Head of caudate nucleus (tissue), 42 donors: ENCODE results near the gene CHI3L2.

Experiments used
- DNase-seq, 42 donors: peaks; one replicate each; pipeline versions ENCODE4 v3.0.0 to v3.0.0-alpha.2; 2020 to 2021; ENCODE audit warnings: mixed read lengths in 7 of 42
- intact Hi-C: fragments of 100-400 bp; cut with DNase I; formaldehyde crosslinking; loops from one replicate; pipeline ENCODE4 v1.15.0; 2022

Gene CHI3L2

GRCh38 chr1:111227434-111227833 is at the start of gene CHI3L2:
TSS of gene CHI3L2 (plus strand) at chr1:111227713. CDS start at chr1:111227730, 17 bp downstream.
- no peak for DNase-seq
- intact Hi-C loops = loop anchor here (5.0 kb wide), 1 partner anchor 105 kb away; no protein-coding TSS in a partner anchor

DNA sequence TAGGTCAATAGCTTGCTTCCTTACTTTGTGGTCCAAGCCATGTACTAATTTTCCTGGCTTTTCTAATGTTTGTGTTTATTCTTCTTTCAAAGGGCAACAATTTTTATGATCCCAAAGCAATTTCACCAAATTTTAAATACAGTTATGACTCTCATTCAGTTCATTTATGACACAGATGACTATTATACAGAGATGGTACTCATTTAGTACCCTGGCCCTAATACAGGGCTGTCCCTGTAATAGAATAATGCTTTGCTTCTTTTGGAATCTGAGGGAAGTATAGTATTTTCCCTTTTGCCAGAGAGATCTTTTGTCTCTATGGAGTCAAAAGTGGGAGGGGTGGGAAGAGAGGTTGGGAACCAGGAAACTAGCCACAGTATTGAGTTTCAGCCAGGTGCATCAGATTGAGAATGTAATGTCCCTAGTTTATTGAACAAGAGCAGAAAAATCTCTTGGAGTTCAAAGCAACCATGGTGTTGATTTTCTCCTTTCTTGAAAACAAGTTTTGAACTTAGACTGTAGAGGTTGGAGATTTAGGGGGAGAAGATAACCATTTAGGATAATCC is 47.5 kb upstream of the CHI3L2 start:
- intact Hi-C loops = no loop called here
- DNase-seq = no peak

GRCh38 chr1:111182052-111182451 is 45.5 kb upstream of the CHI3L2 start:
- intact Hi-C loops = no loop called here
- no peak for DNase-seq

DNA sequence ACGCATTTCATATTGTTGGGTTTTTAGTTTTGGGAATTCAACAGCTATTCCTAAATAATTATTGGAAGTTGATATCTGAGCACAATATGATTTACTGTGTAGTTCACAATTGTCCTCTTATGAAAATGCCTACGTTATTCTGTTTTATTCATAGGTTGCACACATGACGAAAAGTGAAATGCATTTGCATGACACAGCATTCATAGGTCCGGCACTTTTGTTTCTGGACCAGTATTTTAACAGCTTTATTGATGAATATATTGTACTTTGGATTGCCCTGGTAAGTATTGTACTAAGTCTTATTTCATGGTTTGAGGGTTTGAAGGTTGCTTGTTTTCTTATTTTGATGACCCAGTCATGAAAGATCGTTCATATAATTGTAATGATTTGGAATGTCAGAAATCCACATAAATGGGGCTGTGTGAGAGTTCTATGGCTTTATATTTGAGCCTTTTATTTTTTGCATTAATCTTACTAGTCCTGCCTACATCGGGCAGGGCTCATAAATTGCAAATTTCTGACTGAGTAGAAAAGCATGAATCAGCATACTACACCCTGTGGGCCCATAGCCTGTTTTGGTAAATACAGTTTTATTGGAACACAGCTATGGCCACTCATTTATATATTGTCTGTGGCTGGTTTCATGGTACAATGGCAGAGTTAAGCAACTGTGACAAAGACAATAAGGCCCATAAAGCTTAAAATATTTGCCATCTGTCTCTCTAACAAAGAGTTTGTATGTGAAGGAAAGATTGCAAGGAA is 44.0 kb upstream of the CHI3L2 start:
- DNase-seq = no peak
- intact Hi-C loops = no loop called here

GRCh38 chr1:111184663-111185062 is 42.9 kb upstream of the CHI3L2 start:
- intact Hi-C loops = no loop called here
- no peak for DNase-seq

DNA sequence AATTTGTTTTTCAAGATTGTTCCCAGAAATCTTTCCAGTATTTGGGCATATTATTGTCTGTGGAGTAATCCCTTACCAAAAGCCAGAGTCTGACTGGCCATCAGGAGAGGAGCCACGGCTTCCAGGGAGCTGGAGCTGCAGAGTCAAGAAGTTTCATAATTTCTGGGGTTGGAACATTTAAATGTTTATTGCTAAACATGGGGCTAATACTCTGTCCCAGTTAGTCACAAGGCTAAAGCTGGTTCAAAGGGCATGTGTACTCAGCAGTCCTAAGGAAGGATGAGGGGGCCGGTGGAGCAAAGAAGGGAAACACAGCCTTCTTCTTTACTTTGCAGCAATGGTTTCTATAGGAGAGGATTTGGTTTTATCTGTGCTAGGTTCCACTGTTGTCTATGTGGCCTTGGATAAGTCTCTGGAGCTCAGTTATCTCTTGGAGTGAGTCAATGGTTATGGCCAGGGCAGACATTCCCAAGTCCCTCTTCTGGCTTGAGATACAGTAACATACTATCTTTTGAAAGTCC is 36.5 kb upstream of the CHI3L2 start:
- DNase-seq = no peak
- intact Hi-C loops = no loop called here

GRCh38 chr1:111191496-111191895 is 36.0 kb upstream of the CHI3L2 start:
- intact Hi-C loops = no loop called here

DNA sequence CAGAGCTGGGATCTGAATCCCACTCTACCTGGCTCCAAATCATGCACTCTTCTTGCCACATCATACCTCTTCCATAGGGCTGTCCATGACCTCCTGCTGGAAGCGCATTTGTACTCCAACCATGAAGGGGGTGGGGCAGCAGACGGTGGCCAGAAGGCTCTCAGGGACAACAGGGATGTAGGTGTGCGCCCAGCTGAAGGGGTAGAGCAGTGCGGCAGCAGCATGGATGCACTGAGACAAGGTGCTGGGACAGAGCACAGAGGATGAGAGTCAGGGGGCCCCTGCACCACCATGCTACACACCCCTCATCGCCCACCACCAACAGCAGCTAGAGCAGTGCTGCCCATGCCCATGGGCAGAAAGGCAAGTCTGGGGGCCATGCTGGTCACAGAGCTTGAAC is 35.4 kb upstream of the CHI3L2 start:
- no peak for DNase-seq
- intact Hi-C loops = no loop called here

More at GRCh38 chr1:111191496-111191895, 36.0 kb upstream of the CHI3L2 start:
- DNase-seq = no peak

- intact Hi-C loops = no loop called here
- peak in 12 of 42 donors; percentile 18 to 73 (median 30) for DNase-seq
These were observed 34.6 kb upstream of the CHI3L2 start for GRCh38 chr1:111192658-111193519.

GRCh38 chr1:111193712-111194480 is 33.6 kb upstream of the CHI3L2 start:
- no peak for DNase-seq

GRCh38 chr1:111195002-111195684 is 32.4 kb upstream of the CHI3L2 start:
- intact Hi-C loops = no loop called here
- no peak for DNase-seq

More at GRCh38 chr1:111193712-111194480, 33.6 kb upstream of the CHI3L2 start:
- intact Hi-C loops = no loop called here

GRCh38 chr1:111196213-111196612 is 31.3 kb upstream of the CHI3L2 start:
- intact Hi-C loops = no loop called here
- DNase-seq = no peak

- intact Hi-C loops = no loop called here
- DNase-seq = peak in 1 of 42 donors; percentile 33
These were observed 29.8 kb upstream of the CHI3L2 start for GRCh38 chr1:111197598-111198284.

DNA sequence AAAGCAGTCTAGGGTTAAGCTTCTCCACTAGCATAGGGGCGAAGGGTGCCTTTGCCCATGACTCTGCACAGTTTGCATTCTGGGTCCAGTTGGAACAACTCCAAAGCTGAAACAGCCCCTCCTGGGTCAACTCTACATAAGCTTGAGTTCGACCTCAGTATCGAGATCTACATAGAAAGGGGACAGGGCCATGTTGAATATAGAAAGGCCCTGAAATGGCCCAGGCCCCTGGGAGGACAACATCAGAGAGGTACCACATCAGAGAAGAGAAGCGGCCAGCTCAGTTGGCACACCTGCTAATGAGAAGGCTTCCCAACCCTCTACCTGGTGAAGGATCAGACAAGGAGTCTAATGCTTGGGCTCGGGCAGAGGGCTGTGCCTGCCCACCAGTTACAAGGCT is 28.7 kb upstream of the CHI3L2 start:
- DNase-seq = no peak
- intact Hi-C loops = no loop called here

DNA sequence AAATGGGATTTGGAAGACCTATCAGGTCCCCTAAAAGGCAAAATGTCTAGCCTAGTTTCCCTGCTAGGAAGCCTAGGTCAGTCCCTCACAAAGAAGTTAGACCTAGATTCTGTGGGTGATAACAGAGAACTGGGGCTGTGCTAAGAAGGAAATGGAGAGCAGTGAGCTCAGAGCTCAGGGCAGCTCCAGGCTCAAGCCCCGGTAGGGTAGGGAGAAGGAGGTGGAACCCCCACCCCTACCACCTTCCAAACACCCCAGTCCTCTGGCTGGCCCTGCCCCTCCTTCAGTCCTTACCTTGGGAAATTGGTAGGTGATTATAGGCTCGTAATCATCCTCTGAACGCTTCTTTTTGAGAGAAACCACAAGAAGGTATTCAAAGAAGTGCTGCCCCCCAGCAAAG is 28.2 kb upstream of the CHI3L2 start:
- intact Hi-C loops = no loop called here
- DNase-seq = no peak

DNA sequence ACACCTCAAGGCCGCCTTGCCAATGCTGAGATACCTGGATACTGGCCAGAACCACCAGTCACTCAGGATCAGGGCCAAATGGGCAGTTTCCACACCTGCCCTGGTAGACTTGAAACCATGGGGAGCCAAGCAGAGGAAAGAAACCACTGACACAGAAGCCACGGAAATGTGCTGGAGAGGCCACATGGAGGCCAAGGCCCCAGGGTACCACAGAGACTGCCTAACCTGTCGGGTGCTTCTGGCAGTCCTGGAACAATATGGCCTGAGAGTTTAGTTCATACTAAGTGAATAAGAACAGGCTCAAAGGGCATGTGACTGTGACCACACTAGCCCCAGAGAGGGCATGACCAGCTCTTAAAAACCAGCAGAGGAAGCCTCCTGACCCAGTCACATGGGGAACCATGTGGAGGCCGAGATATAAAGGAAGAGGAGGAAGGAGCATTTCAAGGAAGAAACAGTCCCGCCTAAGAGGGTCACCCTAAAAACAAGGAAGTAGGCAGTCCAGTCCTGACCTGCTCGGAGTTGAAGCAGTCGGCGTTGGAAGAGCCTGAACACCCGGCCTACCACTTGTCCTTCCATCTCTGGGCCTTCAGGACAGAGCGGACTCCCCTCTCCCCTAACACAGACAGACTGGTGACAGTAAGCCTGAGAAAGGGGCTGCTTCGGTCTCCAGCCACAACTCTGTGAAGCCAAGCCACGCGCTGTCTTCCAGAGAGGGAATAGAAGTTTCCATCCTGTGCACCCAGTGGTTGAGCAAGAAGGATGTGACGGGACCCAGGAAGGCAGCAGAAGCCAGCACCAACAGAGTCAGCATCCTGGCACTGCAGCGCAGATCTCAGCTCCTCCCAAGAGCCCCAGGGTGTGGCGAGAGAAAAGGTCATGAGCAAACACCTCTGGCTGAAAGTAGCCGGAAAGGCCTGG is 27.4 kb upstream of the CHI3L2 start, which contains the start of gene DENND2D:
Gene DENND2D (minus strand): TSS at position 766 of the 921 bp plus-strand sequence. CDS start 187 bp downstream, at position 579.
- DNase-seq = peak in 36 of 42 donors; percentile 11 to 72 (median 50)
- intact Hi-C loops = no loop called here

DNA sequence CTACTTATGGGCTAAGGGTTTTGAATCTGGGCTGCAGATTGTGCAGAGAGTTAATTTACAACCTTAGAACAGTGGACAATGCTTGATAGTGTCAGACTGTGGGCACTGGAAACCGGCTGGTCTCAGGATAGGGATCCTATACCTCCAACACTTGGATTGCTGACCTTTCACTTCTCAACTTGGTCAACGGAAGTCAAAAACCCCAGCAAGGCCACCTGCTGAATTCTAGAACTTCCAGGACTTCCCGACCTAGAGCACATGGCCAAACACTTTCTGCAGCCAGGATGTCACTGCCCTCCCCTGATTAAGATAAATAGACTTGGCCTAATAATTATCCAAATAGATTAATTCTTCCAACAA is 26.7 kb upstream of the CHI3L2 start:
- no peak for DNase-seq
- intact Hi-C loops = no loop called here
